ENCODE data around the gene TBC1D2B.
"Not testable (repeated sequence)": the region's sequence is repeated elsewhere in the genome, so short reads cannot be mapped to it uniquely, and the experiment has no call there.

The TBC1D2B gene

DNA sequence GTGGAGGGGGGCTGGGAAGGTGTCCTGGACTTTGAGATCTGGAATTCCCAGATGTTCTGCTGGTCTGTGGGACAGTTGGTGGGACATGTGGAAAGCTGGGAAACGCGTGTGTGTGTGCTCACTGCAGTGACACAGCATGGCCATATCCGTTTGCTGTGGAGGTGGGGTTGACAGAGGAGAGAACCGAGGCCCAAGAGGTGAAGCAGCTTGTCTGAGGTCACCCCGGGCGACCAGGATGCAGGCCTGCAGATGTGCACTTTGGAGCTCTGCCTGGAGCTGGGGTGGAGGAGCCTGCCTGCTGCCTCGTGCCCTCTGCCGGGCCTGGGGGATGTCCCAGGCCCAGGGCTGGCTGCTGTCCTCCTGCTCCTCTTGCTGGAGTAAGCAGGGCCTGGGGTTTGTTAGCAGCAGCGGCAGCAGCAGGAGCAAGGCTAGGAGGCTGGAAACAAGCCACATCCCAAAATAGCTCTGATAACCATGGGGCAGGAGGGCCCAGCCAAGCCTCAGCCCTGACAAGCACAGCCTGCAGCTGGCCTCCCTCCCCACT lies 85.8 kb downstream of the TBC1D2B start:
- not testable (repeated sequence) for DNase-seq (ENCODE audit: low read depth in 3 of 3, low spot score in 1 of 3)

DNA sequence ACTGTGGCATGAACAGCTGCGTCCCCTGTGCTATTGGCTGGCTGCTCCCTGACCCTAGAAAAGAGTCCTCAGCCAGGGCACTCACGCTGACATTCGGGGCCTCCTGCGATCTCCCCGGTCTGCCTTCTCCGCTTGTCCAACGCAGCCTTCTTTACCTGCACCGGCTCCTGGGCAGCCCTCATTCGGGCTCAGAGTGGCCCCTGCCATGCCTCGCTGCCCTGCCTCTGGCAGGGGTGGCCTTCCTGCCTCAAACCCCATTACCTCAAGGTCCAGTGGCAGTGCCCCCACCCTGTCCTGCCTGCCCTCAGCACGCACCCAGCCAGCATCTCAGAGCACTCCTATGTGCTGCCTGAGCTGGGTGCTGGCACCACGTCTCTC lies 86.5 kb downstream of the TBC1D2B start:
- no peak for DNase-seq (ENCODE audit: low read depth in 3 of 3, low spot score in 1 of 3)

DNA sequence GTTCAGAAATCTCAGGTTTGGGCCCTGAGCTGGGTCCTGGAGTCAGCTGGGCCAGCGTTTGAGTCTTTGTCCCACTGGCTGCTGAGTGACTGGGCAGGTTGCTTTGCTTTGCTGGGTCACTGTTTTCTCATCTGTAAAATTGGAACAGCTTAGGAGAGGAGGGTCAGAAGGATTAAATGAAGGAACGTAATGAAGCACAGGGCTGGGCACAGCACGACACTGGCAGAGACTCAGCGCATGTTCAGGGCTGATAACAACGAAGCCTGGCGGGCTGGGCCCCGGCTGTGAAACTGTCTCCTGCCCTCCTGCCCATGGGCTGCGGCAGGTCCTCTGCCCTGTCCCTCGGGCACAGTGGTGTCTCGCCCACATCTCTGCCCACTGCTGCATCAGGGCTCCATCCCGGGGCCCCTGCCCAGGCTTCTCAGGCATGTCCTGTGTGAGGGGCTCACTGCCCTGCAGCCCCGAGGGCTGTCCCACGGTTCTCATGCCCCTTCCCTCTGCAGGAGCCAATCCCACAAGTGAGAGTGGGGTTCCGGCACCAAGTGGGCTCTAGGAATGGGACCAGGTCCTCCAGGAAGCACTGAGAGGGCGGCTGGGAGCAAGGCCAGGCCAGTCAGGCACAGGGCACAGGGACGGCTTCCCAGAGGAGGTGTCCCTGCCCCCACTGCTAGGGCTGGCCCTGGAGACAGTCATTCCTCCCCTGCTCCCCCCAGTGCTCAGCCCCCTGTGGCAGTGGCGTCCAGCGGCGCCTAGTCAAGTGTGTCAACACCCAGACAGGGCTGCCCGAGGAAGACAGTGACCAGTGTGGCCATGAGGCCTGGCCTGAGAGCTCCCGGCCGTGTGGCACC lies 88.0 kb downstream of the TBC1D2B start:
- no peak for DNase-seq (ENCODE audit: low read depth in 3 of 3, low spot score in 1 of 3)

DNA sequence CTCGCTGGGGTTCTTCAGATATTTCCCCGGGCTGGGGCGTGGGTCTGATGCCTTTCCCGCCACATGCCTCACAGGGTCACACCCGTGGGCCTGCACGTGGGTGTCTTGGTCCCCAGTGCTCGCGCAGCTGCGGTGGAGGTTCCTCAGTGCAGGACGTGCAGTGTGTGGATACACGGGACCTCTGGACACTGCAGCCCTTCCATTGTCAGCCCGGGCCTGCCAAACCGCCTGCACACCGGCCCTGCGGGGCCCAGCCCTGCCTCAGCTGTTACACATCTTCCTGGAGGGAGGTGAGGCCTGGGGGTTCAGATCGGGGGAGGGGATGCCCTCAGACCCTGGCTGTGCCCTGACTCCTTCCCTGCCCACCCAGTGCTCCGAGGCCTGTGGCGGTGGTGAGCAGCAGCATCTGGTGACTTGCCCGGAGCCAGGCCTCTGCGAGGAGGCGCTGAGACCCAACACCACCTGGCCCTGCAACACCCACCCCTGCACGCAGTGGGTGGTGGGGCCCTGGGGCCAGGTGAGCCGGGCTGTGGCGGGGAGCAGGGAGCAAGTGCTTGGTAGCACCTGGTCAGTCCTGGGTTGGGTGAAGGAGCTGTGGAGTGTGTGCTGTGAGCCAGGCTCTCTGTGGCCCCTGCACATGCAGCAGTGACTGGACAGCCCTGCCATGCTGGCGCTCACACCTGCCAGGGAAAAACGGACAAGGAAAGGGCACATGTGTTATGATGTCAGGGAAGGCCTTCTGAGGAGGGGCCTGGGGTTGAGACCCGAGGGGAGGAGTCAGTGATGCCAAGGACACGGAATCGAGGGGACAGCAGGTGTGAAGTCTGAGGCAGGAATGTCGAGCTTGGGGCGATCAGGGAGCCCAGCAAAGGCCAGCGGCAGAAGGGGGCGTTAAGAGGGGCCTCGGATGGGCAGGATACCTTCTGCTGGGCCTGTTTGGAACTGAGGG lies 88.9 kb downstream of the TBC1D2B start:
- DNase-seq (ENCODE audit: low read depth in 3 of 3, low spot score in 1 of 3), result no peak

DNA sequence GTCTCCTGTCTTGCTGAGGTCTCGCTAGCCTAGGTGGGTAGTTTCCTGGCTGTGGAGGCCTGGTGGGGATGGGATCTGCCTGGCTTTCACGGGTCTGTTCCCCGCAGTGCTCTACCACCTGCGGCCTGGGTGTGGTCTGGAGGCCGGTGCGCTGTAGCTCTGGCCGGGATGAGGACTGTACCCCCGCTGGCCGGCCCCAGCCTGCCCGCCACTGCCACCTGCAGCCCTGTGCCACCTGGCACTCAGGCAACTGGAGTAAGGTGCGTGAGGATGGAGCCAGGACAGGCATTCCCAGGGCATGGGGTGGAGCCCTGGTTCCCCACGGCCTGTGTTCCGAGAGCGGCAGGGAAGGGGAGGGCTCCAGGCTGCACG lies 89.8 kb downstream of the TBC1D2B start:
- DNase-seq (ENCODE audit: low read depth in 3 of 3, low spot score in 1 of 3), result not testable (repeated sequence)

DNA sequence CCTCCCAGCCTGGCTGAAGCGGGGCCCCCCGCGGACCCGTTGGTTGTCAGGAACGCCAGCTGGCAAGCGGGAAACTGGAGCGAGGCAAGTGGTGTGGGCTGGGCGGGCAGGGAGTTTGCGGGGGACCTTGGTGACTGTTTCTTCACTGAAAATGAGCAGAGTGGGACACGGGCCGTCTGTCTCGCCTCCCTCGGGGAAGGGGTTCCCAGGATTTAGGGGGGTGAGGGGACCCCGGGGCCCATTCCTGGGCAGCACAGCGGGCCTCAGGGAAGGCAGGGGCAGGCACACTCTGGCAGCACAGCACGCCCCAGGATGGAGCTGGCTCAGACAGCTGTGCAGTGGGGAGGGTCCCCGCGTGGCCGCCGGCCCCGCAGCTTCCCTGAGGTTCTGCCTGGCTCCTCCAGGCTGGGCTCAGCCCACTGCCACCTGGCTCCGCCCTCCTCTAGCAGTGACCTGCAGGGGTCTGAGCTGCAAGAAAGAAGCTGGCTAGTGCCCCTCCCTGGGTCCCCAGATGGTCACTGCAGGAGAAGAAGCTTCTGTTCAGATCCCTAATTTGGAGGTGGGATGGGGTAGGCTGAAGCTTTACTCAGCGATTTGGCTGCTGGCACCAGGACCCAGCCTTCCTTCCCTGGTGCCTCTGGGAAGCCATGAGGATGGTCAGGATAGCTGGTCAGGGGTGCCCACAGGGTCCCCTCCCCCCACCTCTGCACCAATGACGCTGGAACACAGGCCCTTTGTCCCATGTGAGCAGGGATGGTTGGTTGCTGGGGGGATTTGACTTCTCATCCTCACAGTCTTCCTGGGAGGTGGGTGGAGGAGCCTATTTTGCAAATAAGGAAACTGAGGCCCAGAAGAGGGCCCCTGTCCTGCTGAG lies 90.4 kb downstream of the TBC1D2B start:
- no peak for DNase-seq (ENCODE audit: low read depth in 3 of 3, low spot score in 1 of 3)

DNA sequence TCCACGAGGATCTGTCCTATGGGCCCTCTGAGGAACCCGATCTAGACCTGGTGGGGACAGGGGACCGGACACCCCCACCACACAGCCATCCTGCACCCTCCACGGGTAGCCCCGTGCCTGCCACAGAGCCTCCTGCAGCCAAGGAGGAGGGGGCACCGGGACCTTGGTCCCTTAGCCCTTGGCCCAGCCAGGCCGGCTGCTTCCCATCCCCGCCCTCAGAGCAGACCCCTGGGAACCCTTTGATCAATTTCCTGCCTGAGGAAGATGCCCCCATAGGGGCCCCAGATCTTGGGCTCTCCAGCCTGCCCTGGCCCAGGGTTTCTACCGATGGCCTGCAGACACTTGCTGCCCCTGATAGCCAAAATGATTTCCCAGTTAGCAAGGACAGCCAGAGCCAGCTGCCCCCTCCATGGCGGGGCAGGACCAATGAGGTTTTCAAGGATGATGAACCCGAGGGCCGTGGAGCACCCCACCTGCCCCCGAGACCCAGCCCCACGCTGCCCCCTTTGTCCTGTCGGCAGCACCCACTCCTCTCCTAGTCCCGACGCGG lies 91.5 kb downstream of the TBC1D2B start:
- no peak for DNase-seq (ENCODE audit: low read depth in 3 of 3, low spot score in 1 of 3)

DNA sequence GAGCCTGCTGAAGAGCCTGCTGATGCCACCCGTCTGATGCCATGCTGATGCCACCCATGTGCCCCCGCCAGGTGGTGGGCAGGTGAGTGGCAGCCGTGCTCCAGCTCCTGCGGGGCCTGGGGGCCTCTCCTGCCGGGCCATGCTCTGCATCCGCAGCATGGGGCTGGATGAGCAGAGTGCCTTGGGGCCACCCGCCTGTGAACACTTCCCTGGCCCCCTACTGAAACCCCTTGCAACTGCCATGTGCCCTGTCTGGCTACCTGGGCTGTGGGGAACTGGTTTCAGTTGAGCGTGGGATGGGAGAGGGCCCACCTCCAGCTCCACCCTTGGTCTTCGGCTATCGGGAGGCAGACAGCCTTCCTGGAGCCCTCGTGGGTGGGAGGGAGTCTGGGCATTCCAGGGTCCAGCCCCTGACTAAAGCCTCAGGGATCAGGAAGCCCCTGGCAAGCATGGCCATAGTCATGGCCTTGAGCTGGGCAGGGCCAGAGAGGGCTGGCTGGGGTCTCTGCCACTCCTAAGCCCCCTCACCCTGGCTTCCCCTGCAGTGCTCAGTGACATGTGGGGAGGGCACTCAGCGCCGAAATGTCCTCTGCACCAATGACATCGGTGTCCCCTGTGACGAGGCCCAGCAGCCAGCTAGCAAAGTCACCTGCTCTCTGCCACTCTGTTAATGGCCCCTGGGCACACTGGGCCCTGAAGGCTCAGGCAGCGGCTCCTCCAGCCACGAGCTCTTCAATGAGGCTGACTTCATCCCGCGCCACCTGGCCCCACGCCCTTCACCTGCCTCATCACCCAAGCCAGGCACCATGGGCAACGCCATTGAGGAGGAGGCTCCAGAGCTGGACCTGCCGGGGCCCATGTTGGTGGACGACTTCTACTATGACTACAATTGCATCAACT lies 92.2 kb downstream of the TBC1D2B start:
- no peak for DNase-seq (ENCODE audit: low read depth in 3 of 3, low spot score in 1 of 3)

DNA sequence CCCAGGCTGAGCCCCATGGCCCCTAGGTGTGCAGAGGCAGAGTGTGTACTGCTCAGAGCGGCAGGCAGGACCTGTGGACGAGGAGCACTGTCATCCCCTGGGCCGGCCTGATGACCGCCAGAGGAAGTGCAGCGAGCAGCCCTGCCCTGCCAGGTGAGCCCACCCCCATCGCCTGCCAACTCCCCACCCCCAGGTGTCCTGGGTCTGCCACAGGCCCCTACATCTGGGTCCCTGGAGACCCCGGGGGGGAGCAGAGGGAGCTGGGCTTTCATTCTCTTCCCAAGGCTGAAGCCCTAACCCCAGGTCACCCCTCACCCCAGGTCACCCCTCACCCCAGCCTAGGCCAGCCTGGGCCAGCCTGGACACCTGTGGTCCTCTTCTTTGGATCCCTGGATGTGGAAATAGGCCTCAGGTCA lies 93.1 kb downstream of the TBC1D2B start:
- no peak for DNase-seq (ENCODE audit: low read depth in 3 of 3, low spot score in 1 of 3)

DNA sequence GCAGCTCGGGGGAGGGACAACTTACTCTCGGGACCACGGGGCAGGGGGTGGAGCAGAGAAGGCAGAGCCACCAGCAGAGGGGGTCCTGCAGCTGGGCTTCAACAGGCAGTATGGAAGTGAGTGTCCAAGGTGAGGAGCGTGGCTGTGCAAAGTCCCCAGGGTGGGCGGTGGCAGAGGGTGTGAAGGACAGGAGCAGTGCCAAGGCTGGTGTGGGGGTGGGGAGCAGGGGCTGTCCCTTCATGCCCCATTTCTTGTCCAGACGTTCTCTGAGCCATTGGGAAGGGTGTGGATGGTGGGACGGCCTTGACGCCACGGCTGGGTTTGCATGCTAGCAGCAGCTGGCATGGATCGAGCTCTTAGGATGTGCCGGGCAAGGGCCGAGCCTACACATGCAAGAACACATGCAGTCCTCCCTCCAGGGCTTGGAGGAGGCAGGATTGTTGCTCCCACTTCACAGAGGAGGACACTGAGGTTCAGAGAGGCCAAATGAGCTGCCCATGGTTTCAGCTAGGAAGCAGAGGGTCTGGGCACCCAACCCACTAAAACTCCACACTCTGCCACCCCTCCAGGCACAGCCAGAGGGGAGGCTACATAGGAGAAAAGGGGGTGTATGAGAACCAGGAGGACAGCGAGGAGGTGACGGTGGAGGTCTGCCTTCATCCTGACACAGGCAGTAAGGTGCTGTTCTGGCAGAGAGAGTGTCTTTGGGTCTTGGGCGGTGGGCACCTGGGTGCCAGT lies 93.6 kb downstream of the TBC1D2B start:
- no peak for DNase-seq (ENCODE audit: low read depth in 3 of 3, low spot score in 1 of 3)

DNA sequence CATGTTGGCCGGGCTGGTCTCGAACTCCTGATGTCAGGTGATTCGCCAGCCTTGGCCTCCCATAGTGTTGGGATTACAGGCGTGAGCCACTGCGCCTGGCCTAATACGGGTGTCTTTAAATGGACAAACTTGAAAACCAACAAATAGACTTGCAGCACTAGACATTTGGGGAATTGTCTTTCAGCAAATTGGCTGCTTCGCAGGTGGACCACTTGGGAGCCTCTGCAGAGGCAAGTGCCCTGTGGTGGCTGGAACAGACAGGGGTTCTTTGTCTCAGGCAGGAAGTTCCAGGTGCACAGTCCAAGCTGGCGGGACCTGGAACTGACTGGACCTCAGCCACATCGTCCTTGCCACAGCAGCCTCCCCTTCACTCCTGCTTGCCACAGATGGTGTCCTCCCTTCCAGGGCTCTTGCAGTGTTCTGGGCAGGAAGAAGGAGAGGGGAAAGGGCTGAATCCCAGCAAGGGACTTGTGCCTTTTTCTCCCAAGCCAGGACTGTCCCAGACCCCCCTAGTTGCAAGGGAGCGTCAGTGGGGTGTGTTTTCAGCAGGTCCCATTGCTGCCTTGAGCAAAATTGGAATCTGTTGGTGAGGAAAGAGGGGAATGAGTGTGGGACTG lies 94.3 kb downstream of the TBC1D2B start:
- DNase-seq (ENCODE audit: low read depth in 3 of 3, low spot score in 1 of 3), result no peak

DNA sequence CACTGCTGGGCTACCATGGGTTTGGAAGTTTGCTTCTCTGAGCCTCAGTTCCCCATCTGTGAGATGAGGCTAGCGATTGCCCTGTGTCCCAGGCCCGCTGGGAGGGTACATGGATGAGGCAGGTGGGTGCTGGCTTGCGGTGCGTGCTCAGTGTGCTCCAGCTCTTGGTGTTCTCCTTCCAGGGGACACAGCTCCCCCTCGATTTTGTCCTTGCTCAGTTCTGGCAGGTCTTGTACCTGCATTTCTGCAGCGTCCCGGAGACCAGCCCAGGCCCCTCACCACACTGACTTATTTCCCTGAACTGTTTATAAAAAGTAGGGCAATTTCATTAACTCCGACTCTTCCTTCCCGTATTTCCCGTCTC lies 95.4 kb downstream of the TBC1D2B start:
- no peak for DNase-seq (ENCODE audit: low read depth in 3 of 3, low spot score in 1 of 3)

DNA sequence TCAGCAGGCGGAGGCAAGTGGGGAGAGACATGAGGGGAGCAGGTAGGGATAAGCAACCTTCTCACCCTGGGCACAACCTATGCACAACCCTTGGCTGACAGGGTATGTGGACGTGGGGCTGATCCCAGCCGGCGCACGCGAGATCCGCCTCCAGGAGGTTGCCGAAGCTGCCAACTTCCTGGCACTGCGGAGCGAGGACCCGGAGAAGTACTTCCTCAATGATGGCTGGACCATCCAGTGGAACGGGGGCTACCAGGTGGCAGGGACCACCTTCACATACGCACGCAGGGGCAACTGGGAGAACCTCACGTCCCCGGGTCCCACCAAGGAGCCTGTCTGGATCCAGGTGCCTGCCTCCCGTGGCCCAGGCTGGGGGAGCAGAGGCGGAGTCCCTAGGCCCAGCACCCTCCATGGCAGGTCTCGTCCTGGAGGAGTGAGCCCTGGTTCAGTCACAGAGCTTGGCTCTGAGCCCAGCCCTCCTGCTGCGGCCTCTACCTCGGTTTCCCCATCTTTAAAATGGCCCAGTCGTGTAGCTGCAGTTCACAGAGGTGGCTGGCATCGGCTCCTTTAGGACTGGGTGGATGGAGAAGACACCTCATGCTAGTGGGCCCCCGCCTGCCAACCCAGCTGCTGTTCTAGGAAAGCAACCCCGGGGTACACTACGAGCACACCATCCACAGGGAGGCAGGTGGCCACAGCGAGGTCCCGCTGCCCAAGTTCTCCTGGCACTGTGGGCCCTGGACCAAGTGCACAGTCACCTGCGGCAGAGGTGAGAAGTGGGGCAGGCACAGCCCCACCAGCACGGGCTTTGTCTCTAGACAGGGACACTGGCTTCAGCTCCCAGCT lies 96.0 kb downstream of the TBC1D2B start:
- DNase-seq (ENCODE audit: low read depth in 3 of 3, low spot score in 1 of 3), result no peak

DNA sequence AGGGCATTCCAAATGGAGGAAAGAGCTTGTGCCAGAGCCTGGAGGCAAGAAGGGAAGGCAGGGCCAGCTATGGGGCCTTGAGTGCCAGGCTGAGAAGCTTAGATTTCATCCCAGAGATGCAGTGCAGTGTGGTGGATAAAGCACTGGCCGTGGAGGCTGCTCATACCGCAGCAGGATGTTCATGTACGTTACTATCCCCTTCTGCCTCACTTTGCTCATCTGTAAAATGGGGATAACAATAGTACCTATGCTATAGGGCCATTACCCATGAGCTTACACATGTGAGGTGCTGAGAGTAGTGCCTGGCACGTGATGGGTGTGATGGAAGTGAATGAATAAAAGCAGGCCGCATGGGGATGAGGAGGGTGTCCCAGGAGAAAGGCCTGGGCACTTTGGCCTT lies 96.8 kb downstream of the TBC1D2B start:
- DNase-seq (ENCODE audit: low read depth in 3 of 3, low spot score in 1 of 3), result not testable (repeated sequence)

DNA sequence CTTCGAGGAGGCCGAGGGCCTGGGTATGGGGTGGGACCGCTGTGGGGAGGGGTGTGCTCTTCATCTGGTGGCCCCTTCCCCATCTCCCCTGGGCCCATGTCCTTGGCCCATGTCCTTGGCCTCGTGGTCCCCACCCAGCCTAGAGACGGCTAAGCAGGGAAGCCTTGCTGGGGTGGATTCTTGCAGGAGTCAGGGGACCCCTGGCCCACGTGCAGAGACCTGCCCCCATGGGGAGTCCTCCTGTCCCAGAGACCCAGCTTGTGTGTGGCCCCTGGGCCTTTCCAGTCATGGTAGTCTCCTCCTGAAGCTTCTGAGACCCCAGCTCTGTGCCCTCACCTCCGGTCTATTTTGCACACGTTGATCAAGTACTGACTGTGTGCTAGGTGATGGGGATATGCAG lies 97.4 kb downstream of the TBC1D2B start:
- no peak for DNase-seq (ENCODE audit: low read depth in 3 of 3, low spot score in 1 of 3)

DNA sequence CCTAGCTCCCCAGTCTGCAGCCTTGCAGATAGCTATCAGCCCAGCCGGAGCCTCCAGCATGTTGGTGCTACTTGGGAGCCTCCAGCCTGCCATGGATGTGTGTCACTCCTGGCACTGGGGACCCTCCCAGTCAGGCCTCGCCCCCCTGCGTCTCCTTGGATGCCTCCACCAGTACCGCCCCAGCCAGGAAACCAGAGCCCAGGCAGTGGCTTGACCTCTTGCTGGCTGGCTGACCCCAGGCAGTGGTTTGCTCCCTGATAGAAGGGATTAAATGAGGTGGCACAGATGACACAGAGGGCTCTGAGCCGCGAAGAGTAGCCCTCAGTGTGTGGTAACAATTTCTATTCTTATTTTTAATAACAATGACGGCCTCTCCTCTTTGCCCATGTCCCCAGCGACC lies 98.4 kb downstream of the TBC1D2B start:
- DNase-seq (ENCODE audit: low read depth in 3 of 3, low spot score in 1 of 3), result not testable (repeated sequence)

DNA sequence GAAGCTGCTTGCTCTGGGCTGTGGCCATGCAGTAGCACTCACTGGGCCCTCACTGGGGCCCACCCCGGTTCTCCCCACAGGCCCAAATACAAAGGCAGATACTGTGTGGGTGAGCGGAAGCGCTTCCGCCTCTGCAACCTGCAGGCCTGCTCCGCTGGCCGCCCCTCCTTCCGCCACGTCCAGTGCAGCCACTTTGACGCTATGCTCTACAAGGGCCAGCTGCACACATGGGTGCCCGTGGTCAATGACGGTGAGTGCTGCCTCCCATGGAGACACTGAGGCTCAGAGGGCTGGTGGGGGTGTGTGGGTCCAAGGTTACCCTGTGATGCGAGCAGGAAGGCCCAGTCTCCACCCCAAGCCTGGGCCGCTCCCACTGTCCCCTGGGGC lies 98.8 kb downstream of the TBC1D2B start:
- DNase-seq (ENCODE audit: low read depth in 3 of 3, low spot score in 1 of 3), result not testable (repeated sequence)
